ENCODE results near the gene TNC.

DNA sequence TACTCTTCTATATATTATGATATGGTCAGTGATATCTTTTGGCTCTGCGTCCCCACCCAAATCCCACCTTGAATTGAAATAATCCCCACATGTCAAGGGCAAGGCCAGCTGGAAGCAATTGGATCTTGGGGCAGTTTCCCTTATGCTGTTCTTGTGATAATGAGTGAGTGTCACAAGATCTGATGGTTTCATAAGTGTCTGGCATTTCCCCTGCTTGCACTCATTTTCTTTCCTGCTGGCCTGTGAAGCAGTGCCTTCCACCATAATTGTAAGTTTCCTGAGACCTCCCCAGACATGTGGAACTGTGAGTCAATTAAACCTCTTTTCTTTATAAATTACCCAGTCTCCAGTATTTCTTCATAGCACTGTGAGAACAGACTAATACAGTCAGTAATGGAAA, 45.0 kb upstream of the TNC start:
- TF ChIP-seq SUZ12 (IDR thresholded peaks at IDR 0.05) (no peak), TARDBP (IDR thresholded peaks at IDR 0.05) (no peak), SP1 (IDR thresholded peaks at IDR 0.05) (no peak), BHLHE40 (IDR thresholded peaks at IDR 0.05; ENCODE audit: borderline replicate concordance) (no peak), NFRKB (IDR thresholded peaks at IDR 0.05) (no peak), HDGF (IDR thresholded peaks at IDR 0.05; ENCODE audit: borderline replicate concordance) (no peak), ZNF384 (IDR thresholded peaks at IDR 0.05) (no peak), ARNT (IDR thresholded peaks at IDR 0.05) (no peak)

Data from HEK293T (cell line).